Keratinocyte (primary cell): Measurements from ENCODE around the gene PRKAR1B. TPM values are rescaled to one million over a fixed set of nuclear protein-coding genes. Genes with fewer than 3 reads are reported as not detected.

Experiments
- DNase-seq: peaks from one replicate; pipeline ENCODE4 v3.0.0-alpha.2; 2011; ENCODE audit warnings: low read depth, missing footprints, low spot score
- FAIRE-seq: peaks from 2 replicates; lab custom pipeline; 2011; peaks lifted over from hg19 to GRCh38; lab: Jason Lieb, UNC
- H2AFZ ChIP-seq: 2 replicates; pipeline ENCODE4 v1.6.0; 2012; ENCODE audit warnings: low read length, control low read depth, inconsistent platforms; ENCODE audit not compliant: control insufficient read depth
- H3K27ac ChIP-seq: 2 replicates; pipeline ENCODE4 v1.5.1; 2011; ENCODE audit warnings: low read length; ENCODE audit not compliant: control insufficient read depth, insufficient read depth
- H3K27me3 ChIP-seq: 3 replicates; pipeline ENCODE4 v1.6.0; 2011; ENCODE audit warnings: low read length; ENCODE audit not compliant: control insufficient read depth, insufficient read depth; ENCODE audit errors: extremely low read depth
- H3K36me3 ChIP-seq, 2 experiments: 2 replicates in 1 of 2; 3 replicates in 1 of 2; pipeline ENCODE4 v1.5.1; 2011; ENCODE audit warnings: low read length in 2 of 2, mild to moderate bottlenecking in 1 of 2; ENCODE audit not compliant: control insufficient read depth in 2 of 2, insufficient read depth in 2 of 2; ENCODE audit errors: extremely low read depth in 1 of 2
- H3K4me1 ChIP-seq: 3 replicates; pipeline ENCODE4 v1.5.1; 2011; ENCODE audit warnings: low read length; ENCODE audit not compliant: control insufficient read depth, insufficient read depth; ENCODE audit errors: extremely low read depth
- H3K4me2 ChIP-seq: 3 replicates; pipeline ENCODE4 v1.6.0; 2011; ENCODE audit warnings: low read depth, low read length; ENCODE audit not compliant: control insufficient read depth, insufficient read depth; ENCODE audit errors: extremely low read depth
- H3K4me3 ChIP-seq, 3 experiments: fragments of 200-600 bp in 1 of 3; sonication (generic) in 1 of 3; 2 replicates in 2 of 3; 3 replicates in 1 of 3; pipeline ENCODE4 v1.5.1; 2011 to 2016; ENCODE audit warnings: low read length in 3 of 3, mild to moderate bottlenecking in 3 of 3, control low read depth in 2 of 3, inconsistent platforms in 1 of 3, low read depth in 1 of 3, mixed read lengths in 1 of 3, mixed run types in 1 of 3, moderate library complexity in 1 of 3; ENCODE audit not compliant: control insufficient read depth in 2 of 3, insufficient read depth in 2 of 3; ENCODE audit errors: extremely low read depth in 1 of 3
- H3K79me2 ChIP-seq: 2 replicates; pipeline ENCODE4 v1.6.0; 2012; ENCODE audit warnings: low read length; ENCODE audit not compliant: control insufficient read depth, insufficient read depth
- H3K9ac ChIP-seq: 3 replicates; pipeline ENCODE4 v1.6.0; 2011; ENCODE audit warnings: low read length; ENCODE audit not compliant: control insufficient read depth, insufficient read depth; ENCODE audit errors: extremely low read depth
- H3K9me1 ChIP-seq: 3 replicates; pipeline ENCODE4 v1.6.0; 2011; ENCODE audit warnings: low read length; ENCODE audit not compliant: control insufficient read depth, insufficient read depth; ENCODE audit errors: extremely low read depth
- H3K9me3 ChIP-seq: 2 replicates; pipeline ENCODE4 v1.5.1; 2012; ENCODE audit warnings: low read depth, low read length; ENCODE audit not compliant: control insufficient read depth
- H4K20me1 ChIP-seq: 3 replicates; pipeline ENCODE4 v1.6.0; 2011; ENCODE audit warnings: low read length; ENCODE audit not compliant: control insufficient read depth, insufficient read depth; ENCODE audit errors: extremely low read depth
- EZH2 ChIP-seq: IDR thresholded peaks from one replicate; pipeline ENCODE4 v1.6.1; 2012; ENCODE audit warnings: inconsistent platforms, mild to moderate bottlenecking, low read length, moderate library complexity
- dilution Hi-C: fragments of 300-500 bp; cut with MboI; formaldehyde crosslinking; loops from one replicate; pipeline ENCODE4 v1.7.0; 2020; ENCODE audit warnings: low sequenced_read_pairs; ENCODE audit not compliant: extremely low pct_ligation_motif_present
- polyA plus RNA-seq, 5 experiments: library from polyadenylated mRNA; depleted of rRNA in 3 of 5; stranded (reverse) in 3 of 5; stranded (forward) in 1 of 5; unstranded in 1 of 5; fragments of >200 nt; gene quantifications; 1 replicate in 1 of 5; 2 replicates in 3 of 5; 3 replicates in 1 of 5; pipeline versions ENCODE4 v1.2.1 to v1.2.3, GENCODE V29; 2011 to 2012; ENCODE audit warnings: missing spikeins in 2 of 5, low read depth in 1 of 5, low replicate concordance in 1 of 5
- TF ChIP-seq, protein P1 (sequence below), 3 experiments: IDR thresholded peaks in 1 of 3; conservative IDR thresholded peaks in 1 of 3; optimal IDR thresholded peaks in 1 of 3; 2 replicates in 2 of 3; 3 replicates in 1 of 3; pipeline versions ENCODE3 to v1.5.1; 2011; ENCODE audit warnings: low read length in 3 of 3, mild to moderate bottlenecking in 3 of 3, moderate library complexity in 2 of 3, control low read depth in 1 of 3, inconsistent platforms in 1 of 3; ENCODE audit not compliant: insufficient read depth in 2 of 3; ENCODE audit errors: extremely low read depth in 1 of 3

PRKAR1B gene
- polyA plus RNA-seq, 1 donor (not counting 4 experiments of a cell fraction or from before 2014, with no cell fraction given), result 10.8 TPM

DNA sequence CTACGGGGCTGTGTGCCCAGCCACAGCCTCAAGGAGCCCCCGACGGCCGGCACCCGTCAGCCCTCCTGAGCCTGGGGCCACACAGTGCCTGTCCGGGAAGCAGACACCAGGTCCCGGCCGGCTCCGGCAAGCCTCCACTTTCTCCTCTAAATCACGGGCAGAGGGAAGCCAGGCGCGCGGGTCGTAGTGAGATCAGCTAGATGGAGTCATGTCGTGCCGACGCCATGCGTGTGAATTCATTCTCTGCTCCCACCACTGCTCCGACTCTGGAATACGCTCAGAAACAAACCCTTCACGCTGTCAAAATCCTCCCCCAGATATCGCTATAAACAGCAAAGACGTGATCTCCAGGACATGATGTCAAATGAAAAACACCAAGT is 94.3 kb downstream of the PRKAR1B start:
- TF ChIP-seq EZH2, result no peak
- TF ChIP-seq, protein P1, sequence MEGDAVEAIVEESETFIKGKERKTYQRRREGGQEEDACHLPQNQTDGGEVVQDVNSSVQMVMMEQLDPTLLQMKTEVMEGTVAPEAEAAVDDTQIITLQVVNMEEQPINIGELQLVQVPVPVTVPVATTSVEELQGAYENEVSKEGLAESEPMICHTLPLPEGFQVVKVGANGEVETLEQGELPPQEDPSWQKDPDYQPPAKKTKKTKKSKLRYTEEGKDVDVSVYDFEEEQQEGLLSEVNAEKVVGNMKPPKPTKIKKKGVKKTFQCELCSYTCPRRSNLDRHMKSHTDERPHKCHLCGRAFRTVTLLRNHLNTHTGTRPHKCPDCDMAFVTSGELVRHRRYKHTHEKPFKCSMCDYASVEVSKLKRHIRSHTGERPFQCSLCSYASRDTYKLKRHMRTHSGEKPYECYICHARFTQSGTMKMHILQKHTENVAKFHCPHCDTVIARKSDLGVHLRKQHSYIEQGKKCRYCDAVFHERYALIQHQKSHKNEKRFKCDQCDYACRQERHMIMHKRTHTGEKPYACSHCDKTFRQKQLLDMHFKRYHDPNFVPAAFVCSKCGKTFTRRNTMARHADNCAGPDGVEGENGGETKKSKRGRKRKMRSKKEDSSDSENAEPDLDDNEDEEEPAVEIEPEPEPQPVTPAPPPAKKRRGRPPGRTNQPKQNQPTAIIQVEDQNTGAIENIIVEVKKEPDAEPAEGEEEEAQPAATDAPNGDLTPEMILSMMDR (optimal IDR thresholded peaks at IDR 0.05 in 1 of 3, IDR thresholded peaks at IDR 0.05 in 1 of 3, conservative IDR thresholded peaks at IDR 0.05 in 1 of 3; ENCODE audit: extremely low read depth in 1 of 3, insufficient read depth in 2 of 3, low read length in 3 of 3), result no peak
- dilution Hi-C loops, result no loop called here
- Histone ChIP-seq H3K9ac (no peak overlapping the region), H3K36me3 (no peaks in the 10 kb centered on the region), H3K4me3 (no peak overlapping the region), H3K4me2 (no peak overlapping the region), H3K79me2 (no peaks in the 10 kb centered on the region), H3K27ac (no peak overlapping the region), H2AFZ (no peak overlapping the region), H3K9me1 (no peaks in the 10 kb centered on the region), H3K27me3 (no peaks in the 10 kb centered on the region), H3K9me3 (no peaks in the 10 kb centered on the region), H3K4me1 (no peaks in the 10 kb centered on the region), H4K20me1 (no peaks in the 10 kb centered on the region)
- DNase-seq, result no peak
- FAIRE-seq, result no peak

- Histone ChIP-seq H3K36me3 (no peaks in the 10 kb centered on the region), H3K4me3 (no peak overlapping the region), H3K4me1 (no peaks in the 10 kb centered on the region), H3K9ac (no peak overlapping the region), H3K27ac (no peak overlapping the region), H3K9me3 (no peaks in the 10 kb centered on the region), H3K9me1 (no peaks in the 10 kb centered on the region), H2AFZ (no peak overlapping the region), H4K20me1 (no peaks in the 10 kb centered on the region), H3K27me3 (no peaks in the 10 kb centered on the region), H3K4me2 (no peak overlapping the region), H3K79me2 (no peaks in the 10 kb centered on the region)
- no peak for TF ChIP-seq EZH2
- TF ChIP-seq, protein P1 (optimal IDR thresholded peaks at IDR 0.05 in 1 of 3, IDR thresholded peaks at IDR 0.05 in 1 of 3, conservative IDR thresholded peaks at IDR 0.05 in 1 of 3; ENCODE audit: extremely low read depth in 1 of 3, insufficient read depth in 2 of 3, low read length in 3 of 3), result no peak
- DNase-seq (no peak), FAIRE-seq (no peak)
- dilution Hi-C loops, result no loop called here
These were observed 94.9 kb downstream of the PRKAR1B start for GRCh38 chr7:631964-632830.
